HG03558 (cell line): Measurements from ENCODE around the gene ILKAP.

Experiments
- ATAC-seq: cut with Tn5 transposase; IDR thresholded peaks from one replicate; pipeline ENCODE4 v1.9.1; 2021; ENCODE audit warnings: moderate number of reproducible peaks; ENCODE audit not compliant: unreplicated experiment; ENCODE audit errors: extremely low read depth

The ILKAP gene

DNA sequence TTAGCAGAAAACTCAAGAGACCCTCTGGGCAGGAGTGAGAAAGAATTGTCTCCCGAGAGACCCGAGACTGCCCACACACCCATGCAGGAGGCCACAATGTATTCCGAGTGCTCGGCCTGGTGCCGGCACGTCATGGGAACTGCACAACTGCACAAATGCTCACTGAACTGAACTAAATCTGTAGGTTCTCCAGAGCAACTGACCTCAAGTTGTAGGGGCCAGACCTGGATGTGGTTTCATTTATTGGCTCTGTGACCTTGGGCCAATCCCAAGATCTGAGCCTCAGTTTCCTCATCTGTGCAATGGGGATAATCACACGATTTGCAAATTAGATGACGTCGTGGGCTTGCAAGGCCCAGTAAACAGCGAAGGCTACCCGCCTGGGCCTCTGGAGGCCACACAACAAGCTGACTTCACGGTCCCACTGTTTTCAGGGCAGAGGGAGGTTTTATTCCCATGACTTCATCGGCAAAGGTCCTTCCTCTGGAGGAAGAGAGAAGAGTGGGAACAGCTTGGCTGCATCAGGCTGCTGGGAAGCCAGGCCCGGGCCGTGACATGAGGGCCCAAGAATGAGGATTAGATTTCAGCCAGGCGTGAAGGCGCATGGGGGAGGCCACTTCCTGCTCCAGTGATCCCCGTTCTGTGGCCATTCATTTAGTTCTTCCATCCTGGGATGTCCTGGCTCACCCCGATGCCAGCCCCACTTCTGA is 48.3 kb downstream of the ILKAP start:
- no peak for ATAC-seq

DNA sequence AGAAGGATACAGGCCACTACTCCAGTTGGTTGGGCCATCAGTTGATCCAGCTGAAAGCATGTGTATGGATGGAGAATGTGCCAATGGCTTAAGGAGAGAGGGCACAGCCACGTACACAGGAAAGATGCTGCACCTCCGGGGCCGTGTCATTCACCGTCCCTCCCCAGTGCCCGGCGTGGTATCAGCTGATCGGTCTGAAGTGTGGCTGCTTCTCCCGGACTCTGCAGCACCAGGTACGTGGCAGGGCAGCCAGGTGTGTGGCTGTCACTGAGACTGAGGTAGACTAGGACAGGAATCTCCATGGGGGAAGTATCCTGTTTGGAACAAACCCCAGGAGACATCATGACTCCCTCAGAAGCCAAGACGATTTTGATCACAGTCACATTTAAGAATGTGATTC is 48.9 kb downstream of the ILKAP start:
- ATAC-seq, result no peak

DNA sequence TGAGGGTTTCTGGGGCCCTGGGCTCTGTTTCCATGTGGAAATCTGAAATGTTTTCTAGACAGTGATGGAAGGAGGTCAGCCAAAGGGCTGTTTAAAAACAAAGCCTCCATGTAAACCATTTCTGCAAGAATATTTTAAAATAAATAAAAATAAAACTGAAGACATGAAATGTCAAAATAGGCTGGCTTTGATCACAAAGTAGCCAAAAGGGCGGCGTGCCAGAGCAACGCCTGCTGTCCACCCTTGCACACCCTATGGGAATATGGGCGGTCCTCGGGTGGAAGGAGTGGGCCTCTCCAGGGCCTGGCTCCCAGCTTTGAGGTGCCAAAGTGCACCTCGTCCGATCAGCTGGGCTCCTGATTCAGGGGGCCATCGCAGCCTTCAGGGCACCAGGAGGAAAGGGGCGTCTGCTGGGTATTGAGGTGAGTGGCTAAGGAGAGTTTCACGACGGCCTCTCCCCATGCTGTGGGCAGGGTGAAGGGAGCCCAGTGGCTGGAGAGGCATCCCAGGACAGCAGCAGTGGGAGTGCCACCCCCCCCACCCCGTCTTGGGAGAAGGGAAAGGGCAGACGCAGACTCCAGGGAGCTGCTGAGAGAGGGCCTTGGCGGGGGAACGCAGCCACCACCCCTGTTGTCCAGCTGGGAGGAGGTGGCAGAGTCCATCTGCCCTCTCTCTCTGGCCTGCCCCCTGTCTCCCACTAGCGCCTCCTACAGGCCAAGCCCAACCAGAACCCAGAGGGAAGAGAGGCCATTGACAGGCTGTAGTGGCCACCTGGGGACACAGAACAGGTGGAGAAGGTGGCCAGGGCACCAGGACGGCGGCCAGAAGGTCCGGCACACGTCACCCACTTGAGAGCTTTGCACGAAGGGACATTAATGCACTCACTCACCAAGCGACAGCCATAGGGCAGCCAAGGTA is 50.5 kb downstream of the ILKAP start:
- no peak for ATAC-seq

DNA sequence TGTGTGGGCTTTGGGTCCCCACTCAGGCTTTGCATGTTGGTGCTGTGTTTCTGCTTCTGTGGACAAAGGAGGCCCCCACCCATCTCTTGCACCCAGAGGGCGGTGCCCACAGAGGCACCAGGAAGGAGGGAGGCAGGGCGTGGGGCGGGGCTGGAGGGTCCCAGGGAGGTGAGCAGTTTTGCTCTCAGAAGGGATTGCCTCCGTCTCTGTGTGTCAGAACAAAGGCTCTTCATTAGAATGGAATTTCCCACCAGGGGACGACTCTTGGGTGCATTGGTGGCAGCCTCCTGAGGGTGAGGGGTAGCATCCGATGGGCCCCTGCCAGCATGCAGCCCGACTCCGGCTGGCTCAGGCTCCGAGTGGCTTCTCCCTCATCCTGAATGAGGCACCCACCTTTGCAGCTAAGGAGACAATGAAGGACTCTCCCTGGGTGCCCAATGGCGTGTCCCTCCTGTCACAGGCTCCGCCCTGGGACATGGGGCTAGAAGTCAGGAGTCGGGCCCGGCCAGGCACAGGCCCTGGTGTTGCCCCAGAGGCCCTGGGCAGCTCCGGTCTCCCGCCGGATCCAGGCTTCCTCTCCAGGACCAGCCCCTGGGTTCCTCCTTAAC is 51.8 kb downstream of the ILKAP start:
- no peak for ATAC-seq

DNA sequence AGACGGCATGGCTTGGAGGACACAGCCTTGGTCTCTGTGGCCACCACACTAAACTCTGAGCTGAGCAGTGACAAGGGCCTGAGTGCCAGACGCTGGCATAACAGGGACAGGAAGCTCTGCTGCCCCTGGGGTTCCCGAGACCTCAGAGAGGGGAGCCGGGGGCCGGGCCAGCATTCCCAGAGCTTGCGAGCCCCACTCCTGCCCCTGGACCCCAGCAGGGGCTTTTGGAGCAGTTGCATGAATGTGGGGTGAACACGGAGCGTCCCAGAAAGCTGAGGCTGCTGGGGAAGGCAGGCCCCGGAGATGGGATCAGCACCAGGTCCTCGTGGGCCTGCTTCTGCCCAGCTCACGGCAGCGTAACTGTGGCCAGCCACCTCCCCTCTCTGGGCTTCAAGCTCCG is 52.3 kb downstream of the ILKAP start:
- ATAC-seq, result no peak

DNA sequence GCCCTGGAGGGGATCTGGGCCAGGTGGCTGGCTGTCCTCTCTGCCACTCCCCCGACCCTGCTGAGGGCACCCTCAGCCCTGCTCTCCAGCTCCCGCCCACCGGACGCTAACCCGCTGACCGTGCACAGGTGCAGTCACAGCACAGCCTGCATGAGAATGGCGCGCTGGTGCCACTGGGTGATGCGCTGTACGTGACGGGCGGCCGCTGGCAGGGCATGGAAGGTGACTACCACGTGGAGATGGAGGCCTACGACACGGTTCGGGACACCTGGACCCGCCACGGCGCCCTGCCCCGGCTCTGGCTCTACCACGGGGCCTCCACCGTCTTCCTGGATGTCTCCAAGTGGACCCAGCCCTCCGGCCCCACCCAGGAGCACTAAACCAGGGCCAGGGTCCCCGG is 52.8 kb downstream of the ILKAP start:
- ATAC-seq, result no peak

DNA sequence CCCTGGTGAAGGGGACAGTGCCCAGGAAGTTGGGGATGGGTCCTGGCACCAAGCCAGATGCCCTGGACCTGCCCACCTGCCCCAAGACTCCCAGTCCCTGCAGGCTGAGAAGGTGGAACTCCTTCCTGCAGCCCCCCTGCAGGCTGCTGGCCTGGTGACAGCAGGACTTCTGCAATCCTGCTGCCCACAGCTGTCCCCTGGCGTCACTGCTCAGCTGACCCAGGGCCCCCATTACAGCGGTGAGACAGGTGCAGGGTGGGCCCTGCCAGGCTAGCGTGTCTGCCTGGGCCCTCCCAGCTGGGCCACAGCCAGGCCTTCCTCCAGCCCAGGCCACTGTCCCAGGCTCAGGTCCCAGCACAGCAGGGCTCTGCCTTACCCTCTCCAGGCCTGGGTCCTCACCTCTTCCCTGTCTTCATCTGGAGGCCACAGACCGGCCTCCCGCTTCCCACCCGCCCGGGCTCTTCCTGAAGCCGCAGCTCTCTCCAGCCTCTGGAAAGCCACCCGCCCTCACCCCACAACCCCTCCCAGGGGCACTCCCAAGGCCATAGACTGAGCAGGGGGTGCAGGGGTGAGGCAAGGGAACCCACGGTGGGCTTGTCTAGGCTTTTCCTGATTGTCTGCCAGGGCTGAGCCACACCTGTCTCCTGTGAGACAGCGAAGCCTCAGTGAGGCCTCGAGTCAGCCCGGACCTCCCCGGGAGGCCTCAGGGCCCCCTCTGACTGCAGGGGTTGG is 53.5 kb downstream of the ILKAP start:
- no peak for ATAC-seq

DNA sequence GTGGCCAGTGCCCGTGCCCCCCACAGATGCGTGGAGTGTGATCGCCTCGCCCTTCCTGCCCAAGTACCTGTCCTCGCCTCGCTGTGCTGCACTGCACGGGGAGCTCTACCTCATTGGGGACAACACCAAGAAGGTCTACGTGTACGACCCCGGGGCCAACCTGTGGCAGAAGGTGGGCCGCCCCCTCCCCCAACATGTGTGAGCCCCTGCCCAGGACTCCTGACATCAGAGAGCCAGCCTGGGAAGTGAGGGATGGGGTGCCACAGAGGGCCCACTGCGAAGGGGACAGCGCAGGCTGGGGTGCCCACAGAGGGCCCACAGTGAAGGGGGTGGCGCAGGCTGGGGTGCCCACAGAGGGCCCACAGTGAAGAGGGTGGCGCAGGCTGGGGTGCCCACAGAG is 54.5 kb downstream of the ILKAP start:
- no peak for ATAC-seq

DNA sequence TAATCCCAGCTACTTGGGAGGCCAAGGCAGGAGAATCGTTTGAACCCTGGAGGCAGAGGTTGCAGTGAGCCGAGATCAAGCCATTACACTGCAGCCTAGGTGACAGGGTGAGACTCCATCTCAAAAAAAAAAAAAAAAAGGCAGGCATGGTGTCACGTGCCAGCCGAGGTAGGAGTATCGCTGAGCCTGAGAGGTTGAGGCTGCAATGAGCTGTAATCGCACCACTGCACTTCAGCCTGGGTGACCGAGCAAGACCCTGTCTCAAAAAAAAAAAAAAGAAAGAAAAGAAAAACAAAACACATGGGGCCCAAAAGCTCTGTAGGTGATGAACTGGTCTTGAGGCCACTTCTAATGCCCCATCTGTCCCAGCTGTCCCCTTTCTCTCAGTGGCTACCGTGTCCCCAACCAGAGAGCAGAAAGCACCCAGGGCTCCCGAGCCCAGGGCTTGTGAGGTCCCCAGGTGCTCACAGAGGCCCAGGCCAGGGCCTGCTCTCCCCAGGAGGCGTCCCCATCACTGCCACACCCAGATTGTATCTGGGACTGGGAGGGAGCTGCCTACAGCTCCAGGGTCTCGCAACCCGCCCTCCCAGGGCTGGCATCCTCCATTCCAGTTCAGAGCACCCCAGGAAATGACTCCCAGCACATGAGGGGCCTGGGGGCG is 56.5 kb downstream of the ILKAP start:
- no peak for ATAC-seq

DNA sequence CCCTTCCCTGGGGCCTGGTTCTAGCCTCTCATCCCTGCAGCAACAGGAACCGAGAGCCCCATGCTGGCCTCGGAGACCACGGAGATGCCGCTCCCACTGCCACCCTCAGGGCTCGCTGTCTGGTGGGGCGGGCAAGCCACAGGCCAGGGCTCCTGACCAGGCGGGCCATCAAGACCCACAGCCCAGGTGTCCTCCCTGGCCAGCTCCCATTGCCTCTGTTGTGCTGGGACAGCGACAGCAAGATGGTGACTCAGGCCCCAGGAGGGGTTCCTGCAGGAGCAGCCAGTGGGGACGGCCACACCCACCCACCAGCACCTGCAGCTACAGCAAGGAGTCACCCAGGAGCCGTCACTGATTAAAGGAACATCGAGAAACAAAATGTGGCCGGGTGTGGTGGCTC is 57.6 kb downstream of the ILKAP start:
- ATAC-seq, result no peak

DNA sequence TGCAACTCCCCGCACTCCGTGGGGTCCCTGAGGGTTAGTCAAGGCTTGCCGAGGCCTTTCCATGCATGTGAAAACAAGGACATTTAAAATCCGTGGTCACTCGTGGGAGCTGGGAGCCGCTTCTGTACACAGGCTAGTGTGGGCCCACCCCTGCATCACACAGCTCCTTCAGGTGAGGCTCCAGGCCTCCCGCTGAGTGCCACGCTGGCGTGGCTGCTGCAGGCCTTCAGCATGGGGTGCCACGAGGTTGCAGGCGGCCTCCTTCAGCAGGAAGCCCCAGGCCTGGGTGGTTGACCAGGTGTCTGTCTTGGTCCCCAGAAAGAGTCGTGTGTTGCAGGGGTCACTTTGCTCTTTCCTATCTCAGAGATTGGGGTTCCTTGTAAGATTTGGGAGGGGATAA is 58.4 kb downstream of the ILKAP start:
- ATAC-seq, result no peak

DNA sequence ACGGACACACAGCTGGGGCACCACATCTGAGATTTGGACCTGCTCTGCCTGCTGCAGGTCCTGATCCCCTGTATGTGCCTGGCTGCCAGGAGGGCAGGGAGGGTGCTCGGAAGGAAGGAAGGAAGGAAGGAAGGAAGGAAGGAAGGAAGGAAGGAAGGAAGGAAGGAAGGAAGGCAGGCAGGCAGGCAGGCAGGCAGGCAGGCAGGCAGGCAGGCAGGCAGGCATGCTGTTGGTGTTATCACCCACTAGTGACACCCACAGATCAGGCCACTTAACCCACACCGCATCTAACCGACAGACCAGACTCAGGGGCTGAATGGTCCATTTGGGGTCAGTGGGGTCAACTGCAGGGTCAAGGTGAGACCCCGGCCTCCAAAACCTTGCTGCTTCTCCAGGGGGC is 59.2 kb downstream of the ILKAP start:
- no peak for ATAC-seq

DNA sequence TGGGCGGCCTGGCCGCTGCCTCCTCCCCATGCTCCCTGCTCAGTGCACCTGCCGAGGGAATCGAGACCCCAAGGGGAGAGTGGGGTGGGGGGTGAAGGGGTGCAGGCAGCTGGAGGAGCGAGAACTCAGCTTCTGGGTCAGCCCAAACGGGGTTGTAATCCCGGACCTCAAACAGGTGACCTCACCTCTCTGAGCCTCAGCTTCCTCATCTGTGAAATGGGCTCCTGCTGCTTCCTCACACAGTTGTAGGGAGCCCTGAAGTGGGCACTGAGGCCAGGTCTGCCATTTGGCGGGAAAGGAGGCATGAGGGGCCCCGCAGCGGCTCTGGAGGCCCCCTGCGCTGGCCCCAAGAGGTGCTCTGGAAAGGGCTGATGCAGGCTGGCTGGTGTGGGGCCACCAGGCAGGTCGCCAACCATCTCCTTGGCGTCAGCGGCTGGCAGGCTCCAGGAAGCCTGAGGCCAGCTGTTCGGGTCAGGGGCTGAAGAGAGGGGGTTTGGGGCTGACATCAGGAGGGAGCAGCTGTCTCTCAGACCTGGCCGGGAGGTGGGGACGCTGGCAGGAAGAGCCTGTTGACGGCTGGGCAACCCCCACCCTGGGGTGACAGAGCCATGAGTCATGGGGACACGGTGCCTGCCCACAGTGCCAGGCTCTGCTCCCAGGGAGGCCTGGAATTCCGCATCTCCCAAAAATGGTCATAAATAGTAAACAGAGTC is 60.1 kb downstream of the ILKAP start:
- no peak for ATAC-seq

DNA sequence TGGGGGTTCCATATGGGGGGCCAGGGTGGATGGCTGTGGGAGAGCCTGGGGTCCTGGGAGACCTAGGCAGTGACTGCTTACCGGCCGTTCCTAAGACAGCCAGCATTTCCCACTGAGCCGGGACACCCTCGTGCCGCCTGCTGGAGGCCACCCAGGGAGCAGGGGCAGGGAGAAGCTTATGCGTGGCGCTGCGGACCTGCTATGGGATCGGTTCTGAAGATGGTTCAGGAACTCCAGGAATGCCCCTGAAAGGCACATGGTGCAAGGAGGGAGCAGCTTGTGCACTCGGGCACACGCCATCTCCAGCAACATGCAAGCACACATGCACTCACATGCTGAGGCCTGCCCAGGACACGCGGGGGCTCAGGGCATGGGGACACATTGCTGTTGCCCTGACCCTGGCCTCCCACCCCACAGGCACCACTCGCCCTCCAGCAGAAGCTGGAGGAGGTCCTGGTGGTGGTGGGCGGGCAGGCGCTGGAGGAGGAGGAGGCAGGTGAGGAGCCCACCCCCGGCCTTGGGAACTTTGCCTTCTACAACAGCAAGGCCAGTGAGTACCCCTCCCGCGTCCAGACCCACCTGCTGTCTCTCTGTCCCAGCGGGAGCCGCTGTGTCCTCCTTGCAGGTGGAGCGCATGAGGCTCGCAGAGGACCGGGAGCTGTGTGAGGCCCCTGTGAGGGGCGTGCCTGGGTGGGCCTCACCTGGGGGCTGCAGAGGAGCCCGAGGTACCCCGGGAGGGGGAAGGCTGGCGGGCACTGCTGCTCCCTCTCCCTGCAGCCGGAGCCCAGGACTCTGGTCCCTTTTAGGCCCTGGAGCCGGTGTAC is 60.9 kb downstream of the ILKAP start:
- ATAC-seq, result no peak

DNA sequence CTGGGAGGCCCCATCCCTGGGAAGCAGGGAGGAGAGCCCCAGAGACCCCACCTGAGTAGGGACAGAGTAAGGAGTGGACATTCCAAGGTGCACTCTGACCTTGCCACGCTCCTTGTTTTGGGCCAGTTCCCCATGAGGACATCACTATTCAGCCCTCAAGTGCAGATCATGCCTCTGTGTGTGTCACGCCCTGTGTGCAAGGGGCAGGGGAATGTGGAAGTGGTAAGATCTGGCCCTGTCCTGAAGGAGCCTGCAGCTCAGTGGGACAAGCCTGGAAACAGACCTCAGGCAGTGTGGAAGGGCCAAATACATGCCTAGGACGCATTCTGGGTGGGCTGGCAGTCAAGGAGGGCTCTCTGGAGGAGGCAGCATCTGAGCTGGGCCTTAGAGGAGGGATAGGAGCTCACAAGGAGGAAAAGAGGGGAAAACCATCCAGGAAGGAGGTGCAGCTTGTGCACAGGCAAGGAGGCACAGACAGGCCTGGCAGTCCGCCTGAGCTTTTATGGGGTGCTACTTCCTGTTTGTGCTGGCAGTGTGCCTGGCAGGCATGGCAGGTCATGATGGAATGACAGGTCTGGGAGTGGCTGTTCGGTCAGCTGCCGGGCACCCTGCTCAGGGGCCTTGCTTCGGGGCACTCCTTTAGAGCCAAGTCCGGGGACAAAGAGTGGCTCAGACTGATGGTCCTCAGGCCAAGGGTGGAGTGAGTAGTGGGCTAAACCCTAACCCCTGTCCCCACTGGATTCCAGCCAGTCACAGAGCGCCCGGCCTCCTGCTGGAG is 61.8 kb downstream of the ILKAP start:
- ATAC-seq, result no peak

DNA sequence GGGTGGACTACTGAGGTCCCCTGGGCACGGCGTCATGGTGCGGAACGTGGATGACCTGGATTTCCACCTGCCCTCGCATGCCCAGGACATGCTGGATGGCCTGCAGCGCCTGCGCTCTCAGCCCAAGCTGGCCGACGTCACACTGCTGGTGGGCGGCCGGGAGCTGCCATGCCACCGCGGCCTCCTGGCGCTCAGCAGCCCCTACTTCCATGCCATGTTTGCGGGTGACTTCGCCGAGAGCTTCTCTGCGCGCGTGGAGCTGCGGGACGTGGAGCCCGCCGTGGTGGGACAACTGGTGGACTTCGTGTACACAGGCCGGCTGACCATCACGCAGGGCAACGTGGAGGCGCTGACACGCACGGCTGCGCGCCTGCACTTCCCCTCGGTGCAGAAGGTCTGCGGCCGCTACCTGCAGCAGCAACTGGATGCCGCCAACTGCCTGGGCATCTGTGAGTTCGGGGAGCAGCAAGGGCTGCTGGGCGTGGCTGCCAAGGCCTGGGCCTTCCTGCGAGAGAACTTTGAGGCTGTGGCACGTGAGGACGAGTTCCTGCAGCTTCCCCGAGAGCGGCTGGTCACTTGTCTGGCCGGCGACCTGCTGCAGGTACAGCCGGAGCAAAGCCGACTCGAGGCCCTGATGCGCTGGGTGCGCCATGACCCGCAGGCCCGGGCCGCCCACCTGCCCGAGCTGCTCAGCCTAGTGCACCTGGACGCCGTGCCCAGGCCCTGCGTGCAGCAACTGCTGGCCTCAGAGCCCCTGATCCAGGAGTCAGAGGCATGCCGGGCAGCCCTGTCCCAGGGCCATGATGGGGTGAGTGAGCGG is 62.6 kb downstream of the ILKAP start:
- no peak for ATAC-seq

DNA sequence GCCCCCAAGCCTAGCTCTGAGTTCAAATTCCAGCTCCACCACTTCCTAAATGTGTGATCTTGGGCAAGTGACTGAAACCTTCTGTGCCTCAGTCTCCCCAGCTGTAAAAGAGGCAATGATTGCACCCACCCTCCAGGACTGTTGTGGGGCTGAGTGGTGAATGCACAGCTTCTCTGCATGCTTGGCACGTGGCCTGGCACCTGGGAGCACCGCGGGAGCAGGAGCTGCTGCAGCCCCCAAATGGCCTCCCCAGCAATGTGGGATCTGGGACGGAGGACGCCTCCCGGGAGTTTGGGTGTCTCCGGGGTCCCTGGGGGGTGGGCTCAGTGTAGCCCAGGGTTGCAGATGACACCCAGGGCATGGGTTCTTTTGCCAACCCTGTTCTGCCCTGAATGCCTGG is 63.5 kb downstream of the ILKAP start:
- ATAC-seq, result no peak
